Activated naive CD4-positive, alpha-beta T cell treated with anti-CD3 and anti-CD28 coated beads, Interleukin-2, amount 50 U/mL, for 24 hours (primary cell): ENCODE measurements around the gene SKAP2.

ENCODE experiments used
- H3K27ac Mint-ChIP-seq: one replicate; pipeline ENCODE4 v1.8.0; 2021; ENCODE audit warnings: mild to moderate bottlenecking, mixed read lengths
- H3K27me3 Mint-ChIP-seq: one replicate; pipeline ENCODE4 v1.8.0; 2021; ENCODE audit warnings: mixed read lengths
- H3K36me3 Mint-ChIP-seq: one replicate; pipeline ENCODE4 v1.8.0; 2021; ENCODE audit warnings: mixed read lengths
- H3K4me1 Mint-ChIP-seq: one replicate; pipeline ENCODE4 v1.8.0; 2021; ENCODE audit warnings: mixed read lengths
- H3K4me3 Mint-ChIP-seq: one replicate; pipeline ENCODE4 v1.8.0; 2021; ENCODE audit warnings: mild to moderate bottlenecking, mixed read lengths
- H3K9me3 Mint-ChIP-seq: one replicate; pipeline ENCODE4 v1.8.0; 2021; ENCODE audit warnings: mixed read lengths

The SKAP2 gene, protein sequence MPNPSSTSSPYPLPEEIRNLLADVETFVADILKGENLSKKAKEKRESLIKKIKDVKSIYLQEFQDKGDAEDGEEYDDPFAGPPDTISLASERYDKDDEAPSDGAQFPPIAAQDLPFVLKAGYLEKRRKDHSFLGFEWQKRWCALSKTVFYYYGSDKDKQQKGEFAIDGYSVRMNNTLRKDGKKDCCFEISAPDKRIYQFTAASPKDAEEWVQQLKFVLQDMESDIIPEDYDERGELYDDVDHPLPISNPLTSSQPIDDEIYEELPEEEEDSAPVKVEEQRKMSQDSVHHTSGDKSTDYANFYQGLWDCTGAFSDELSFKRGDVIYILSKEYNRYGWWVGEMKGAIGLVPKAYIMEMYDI

DNA sequence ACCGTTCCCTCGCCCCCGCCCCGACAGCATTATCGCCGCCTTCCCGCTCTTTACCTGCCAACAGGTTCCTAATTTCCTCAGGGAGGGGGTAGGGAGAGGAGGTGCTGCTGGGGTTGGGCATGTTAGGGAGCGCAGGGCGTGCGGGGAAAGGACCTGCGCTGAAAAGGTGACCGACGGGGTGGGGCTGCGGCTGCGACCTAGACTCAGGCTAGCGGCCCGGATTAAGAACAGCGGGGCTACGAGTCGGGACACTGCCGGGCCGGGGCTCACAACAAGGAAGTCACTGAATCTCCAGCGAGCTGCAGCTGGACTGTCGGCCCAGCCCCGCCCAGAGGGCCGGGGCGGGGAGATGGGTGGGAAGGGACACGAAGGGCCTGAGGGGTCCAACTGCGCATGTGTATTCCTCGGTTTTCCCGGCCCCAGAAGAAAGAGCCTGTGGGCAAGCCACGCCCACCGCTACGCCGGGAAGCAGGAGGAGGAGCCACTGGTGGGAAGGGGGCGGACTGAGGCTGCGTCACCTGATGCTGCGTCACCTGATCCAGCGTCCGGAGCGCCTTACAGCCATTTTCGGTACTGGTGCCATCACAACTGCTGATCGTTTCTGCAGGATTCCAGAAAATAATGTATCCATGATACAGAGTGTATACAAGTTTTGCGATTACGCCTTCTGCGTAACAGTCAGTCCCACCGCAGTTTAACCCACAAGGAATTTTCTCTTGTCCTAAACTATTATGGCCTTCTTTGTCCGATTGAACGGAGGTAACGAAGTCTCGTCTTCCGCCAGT lies at the start of gene SKAP2:
Gene SKAP2, minus strand, starts transcription at position 282 of the 785 bp plus-strand sequence. Its CDS starts 161 bp downstream, at position 121.
- peaks cover 3% of the 10 kb centered on the region for H3K36me3 Mint-ChIP-seq
- peaks cover 44% of the 10 kb centered on the region for H3K27me3 Mint-ChIP-seq
- peak within 1 kb of the TSS; percentile 91 for H3K4me3 Mint-ChIP-seq
- peaks cover 22% of the 10 kb centered on the region for H3K4me1 Mint-ChIP-seq
- H3K27ac Mint-ChIP-seq, result peak within 1 kb of the TSS; percentile 69
- peaks cover 5% of the 10 kb centered on the region for H3K9me3 Mint-ChIP-seq

DNA sequence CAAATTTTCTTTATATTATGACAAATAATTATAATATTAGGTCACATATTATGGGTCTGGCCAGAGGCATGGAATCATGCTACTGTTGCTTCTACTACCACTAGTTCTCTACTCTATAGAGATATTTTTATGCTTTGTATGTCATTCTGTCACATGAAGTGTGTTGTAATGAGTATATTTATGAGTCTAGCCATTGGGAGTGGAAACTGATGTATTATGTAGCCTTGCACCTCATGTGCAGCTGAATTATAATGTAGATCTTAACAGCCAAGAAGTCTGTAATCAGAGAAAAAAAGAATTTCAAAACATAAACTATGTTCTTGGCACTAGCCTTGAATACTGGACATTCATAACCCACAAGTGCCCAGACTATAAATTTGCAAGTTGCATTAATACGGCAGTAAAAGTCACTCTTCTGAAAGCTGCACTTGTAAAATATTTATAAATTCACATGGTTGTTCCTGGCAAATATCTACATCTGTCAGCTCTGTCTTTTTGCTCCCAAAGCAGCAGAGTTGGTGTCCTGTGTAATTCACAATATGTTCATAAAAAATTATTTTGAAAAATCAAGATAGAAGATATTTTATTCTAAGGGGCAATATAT lies 48.6 kb upstream of the SKAP2 start:
- Mint-ChIP-seq H3K4me3 (no peak overlapping the region), H3K4me1 (no peaks in the 10 kb centered on the region), H3K9me3 (no peaks in the 10 kb centered on the region), H3K27me3 (peaks cover 12% of the 10 kb centered on the region), H3K36me3 (no peaks in the 10 kb centered on the region), H3K27ac (no peak overlapping the region)

DNA sequence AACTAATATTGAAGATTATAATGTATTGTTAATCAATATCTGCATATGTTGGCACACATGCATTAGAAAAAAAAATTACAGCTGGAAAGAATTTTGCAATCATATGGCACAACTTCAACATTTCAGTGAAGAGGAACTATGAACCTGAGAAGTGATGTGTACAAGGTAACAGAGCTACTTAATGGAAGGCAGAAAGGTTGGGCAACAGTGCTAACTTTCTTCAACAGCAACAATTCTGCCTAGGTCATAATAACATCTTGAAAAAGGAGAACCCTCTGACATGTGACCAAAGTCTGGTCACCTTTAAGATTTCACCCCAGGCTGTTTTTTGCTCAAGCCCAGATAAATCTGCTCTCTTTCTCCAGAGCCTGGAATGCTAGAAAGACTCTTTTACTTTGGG lies 47.9 kb upstream of the SKAP2 start:
- no peaks in the 10 kb centered on the region for H3K36me3 Mint-ChIP-seq
- H3K4me3 Mint-ChIP-seq, result no peak overlapping the region
- peaks cover 10% of the 10 kb centered on the region for H3K27me3 Mint-ChIP-seq
- H3K4me1 Mint-ChIP-seq, result no peaks in the 10 kb centered on the region
- no peak overlapping the region for H3K27ac Mint-ChIP-seq
- no peaks in the 10 kb centered on the region for H3K9me3 Mint-ChIP-seq

DNA sequence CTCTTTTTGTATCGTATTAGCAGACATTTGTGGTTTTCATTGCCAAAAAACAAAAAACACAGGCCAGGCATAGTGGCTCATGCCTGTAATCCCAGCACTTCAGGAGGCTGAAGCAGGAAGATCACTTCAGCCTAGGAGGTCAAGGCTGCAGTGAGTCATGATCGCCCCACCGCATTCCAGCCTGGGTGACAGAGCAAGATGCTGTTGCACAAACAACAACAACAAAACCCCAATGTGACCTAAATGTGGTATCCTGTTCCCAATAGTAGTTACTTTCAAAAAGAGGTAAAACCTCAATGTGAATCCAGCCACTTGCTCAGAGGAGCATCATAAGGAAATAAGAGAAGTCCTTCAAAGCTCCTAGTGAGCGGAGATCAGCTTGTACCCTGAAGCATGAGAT lies 45.8 kb upstream of the SKAP2 start:
- H3K4me3 Mint-ChIP-seq, result no peak overlapping the region
- no peaks in the 10 kb centered on the region for H3K9me3 Mint-ChIP-seq
- no peak overlapping the region for H3K27ac Mint-ChIP-seq

DNA sequence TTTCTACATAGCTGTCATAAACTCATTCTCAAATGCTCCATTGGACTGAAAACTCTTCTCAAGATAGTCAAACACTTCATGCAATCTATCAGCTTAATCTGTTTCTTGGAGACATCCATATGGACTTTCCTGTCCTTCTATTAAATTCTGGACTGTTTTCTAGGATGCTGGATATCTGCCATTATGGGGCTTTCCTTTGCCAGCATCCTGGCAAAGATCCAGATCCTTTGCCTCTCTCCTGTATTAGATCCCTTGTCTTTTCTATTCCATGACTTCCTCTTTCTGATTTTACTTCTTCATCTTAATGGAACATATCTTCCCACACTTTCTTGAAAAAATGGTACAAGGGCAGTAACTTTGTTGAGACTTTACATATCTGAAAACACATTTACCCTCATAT lies 35.9 kb upstream of the SKAP2 start:
- H3K27ac Mint-ChIP-seq, result no peak overlapping the region
- H3K4me3 Mint-ChIP-seq, result no peak overlapping the region
- H3K36me3 Mint-ChIP-seq, result no peaks in the 10 kb centered on the region
- peaks cover 11% of the 10 kb centered on the region for H3K27me3 Mint-ChIP-seq
- H3K9me3 Mint-ChIP-seq, result no peaks in the 10 kb centered on the region
- H3K4me1 Mint-ChIP-seq, result no peaks in the 10 kb centered on the region

More for the DNA sequence above, 45.8 kb upstream of the SKAP2 start:
- no peaks in the 10 kb centered on the region for H3K36me3 Mint-ChIP-seq
- H3K27me3 Mint-ChIP-seq, result peaks cover 6% of the 10 kb centered on the region
- H3K4me1 Mint-ChIP-seq, result no peaks in the 10 kb centered on the region

DNA sequence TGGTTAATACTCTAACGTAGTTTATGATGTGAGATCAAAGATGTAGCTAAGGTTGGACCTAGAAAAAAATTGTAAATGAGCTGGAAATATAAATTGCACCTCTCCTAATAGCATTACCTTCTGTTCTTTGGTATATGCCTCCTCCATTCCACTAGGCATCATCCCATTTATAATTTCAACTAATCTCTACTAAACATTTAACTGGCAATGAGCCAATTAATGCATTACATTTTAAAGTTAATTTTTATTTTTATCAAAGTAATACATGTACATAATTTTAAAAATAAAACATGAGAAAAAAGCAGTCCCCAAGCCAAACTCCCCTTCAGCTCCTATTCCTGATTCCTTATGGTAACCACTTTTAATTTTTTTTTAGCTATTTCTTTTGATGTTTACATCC lies 35.1 kb upstream of the SKAP2 start:
- no peak overlapping the region for H3K27ac Mint-ChIP-seq
- no peak overlapping the region for H3K4me3 Mint-ChIP-seq
- no peaks in the 10 kb centered on the region for H3K4me1 Mint-ChIP-seq
- H3K36me3 Mint-ChIP-seq, result no peaks in the 10 kb centered on the region
- no peaks in the 10 kb centered on the region for H3K9me3 Mint-ChIP-seq
- H3K27me3 Mint-ChIP-seq, result peaks cover 13% of the 10 kb centered on the region

DNA sequence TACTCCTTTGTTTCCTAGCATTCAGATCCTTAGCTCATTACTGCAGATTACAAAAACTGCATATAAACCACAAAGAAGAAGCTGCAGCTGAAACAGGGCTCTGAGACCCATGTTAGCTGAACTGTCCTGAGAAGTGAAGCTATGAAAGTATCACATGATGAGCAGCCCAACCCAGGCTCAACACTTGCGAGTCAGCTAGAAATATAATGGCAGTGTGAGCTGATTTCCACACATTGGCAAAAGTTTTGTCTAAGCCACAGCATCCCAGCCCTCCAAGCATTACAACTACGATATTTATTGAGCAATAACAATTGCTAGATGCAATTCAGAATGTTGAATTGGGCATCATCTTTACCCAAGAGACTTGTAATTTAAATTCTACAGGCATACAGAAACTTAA lies 34.5 kb upstream of the SKAP2 start:
- H3K4me1 Mint-ChIP-seq, result no peaks in the 10 kb centered on the region
- no peak overlapping the region for H3K4me3 Mint-ChIP-seq
- peaks cover 13% of the 10 kb centered on the region for H3K27me3 Mint-ChIP-seq
- H3K36me3 Mint-ChIP-seq, result no peaks in the 10 kb centered on the region
- no peak overlapping the region for H3K27ac Mint-ChIP-seq
- H3K9me3 Mint-ChIP-seq, result no peaks in the 10 kb centered on the region

DNA sequence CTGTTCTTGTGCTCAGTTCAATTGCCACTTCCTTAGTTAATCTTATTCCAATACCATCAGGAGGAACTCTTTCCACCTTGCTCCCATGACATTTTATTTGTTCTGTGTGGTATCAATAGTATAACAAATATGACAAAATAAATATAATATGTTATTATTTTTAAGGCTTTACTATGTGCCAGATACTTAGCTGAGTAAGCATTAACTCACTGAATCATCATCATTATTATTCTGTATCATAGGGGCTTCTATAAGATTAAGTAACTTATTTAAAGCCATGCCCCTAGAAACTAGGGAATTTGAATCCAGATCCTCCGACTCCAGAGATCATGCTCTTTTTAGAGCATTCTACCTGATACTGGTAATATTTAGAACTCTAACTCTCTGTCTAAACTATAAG lies 33.5 kb upstream of the SKAP2 start:
- peaks cover 16% of the 10 kb centered on the region for H3K27me3 Mint-ChIP-seq

DNA sequence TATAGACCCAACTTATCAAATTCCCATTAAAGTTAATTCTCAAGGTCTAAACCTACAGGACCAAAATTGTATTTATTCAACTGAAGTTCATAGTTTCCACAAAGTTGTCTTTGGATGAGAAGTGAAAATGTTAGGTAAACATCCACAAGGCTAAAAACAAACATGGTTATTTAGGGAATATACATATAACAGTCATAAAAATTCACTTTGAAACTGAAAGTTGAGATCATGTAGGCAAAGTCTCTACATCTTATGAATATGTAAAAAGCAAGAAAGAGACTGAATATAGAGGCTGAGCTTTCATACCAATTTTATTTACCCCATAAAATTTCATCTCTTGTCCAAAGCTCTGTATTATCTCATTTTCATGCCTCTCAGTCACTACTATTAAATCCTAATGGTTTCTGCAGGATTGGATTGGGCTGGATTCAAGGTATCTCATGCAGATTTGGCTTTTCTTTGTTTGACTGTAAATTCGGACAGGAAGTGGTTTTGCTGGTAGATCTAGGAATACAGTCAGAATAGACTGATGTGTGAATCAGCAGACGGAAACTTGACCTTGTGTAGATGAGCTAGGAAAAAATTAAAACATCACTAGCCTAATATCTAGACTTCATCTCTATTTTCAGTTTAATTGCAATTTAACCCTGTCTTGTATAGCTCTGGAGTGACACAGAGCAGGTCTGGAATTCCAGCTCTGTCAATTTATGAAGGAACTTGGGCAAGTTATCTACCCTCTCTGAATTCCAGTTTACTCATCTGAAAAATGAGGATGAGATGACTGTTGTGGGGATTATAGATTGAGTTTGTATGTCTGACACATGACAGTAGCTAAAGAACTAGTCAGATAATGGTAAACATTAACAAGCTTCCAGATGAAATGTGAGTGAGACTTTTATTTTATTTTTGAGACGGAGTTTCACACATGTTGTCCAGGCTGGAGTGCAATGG lies 27.3 kb upstream of the SKAP2 start:
- Mint-ChIP-seq H3K36me3 (no peaks in the 10 kb centered on the region), H3K9me3 (no peaks in the 10 kb centered on the region), H3K4me1 (no peaks in the 10 kb centered on the region), H3K27me3 (peaks cover 13% of the 10 kb centered on the region), H3K27ac (no peak overlapping the region), H3K4me3 (no peak overlapping the region)

More for the DNA sequence above, 33.5 kb upstream of the SKAP2 start:
- Mint-ChIP-seq H3K36me3 (no peaks in the 10 kb centered on the region), H3K4me1 (no peaks in the 10 kb centered on the region), H3K4me3 (no peak overlapping the region), H3K9me3 (no peaks in the 10 kb centered on the region), H3K27ac (no peak overlapping the region)

DNA sequence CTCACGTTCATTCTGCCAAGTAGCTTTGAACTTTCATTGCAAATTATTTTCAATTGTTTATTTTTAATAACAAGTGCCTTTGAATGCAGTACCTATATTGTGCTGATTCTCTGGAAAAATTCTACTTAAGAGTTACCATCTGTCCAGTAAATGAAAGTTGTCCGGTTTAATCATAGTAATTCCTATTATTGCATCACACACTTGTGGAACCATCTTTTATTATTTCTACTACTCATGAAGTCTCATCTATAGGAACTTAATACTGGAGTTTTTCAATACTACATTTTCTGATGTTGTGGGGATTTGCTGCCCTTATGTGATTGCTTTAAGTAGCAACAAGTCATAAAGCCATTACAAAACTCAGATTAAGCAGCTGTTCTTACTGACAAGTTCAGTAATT lies 16.5 kb upstream of the SKAP2 start:
- Mint-ChIP-seq H3K27me3 (peaks cover 14% of the 10 kb centered on the region), H3K4me3 (no peak overlapping the region), H3K27ac (no peak overlapping the region), H3K36me3 (no peaks in the 10 kb centered on the region), H3K9me3 (peaks cover 10% of the 10 kb centered on the region), H3K4me1 (no peaks in the 10 kb centered on the region)

DNA sequence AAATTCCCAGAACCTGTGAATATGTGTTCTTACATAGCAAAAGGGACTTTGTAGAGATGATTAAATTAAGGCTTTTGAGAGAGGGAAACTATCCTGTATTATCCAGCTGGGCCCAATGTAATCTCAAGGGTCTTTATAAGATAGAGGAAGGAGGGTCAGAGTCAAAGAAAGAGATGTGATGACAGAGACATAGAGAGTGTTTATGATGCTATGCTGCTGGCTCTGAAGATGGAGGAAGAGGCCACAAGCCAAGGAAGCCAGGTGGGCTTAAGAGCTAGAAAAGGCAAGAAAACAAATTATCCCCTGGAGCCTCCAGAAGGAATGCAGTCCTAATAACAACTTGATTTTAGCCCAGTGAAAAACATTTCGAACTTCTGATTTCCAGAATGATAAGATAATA lies 15.3 kb upstream of the SKAP2 start:
- no peak overlapping the region for H3K27ac Mint-ChIP-seq

DNA sequence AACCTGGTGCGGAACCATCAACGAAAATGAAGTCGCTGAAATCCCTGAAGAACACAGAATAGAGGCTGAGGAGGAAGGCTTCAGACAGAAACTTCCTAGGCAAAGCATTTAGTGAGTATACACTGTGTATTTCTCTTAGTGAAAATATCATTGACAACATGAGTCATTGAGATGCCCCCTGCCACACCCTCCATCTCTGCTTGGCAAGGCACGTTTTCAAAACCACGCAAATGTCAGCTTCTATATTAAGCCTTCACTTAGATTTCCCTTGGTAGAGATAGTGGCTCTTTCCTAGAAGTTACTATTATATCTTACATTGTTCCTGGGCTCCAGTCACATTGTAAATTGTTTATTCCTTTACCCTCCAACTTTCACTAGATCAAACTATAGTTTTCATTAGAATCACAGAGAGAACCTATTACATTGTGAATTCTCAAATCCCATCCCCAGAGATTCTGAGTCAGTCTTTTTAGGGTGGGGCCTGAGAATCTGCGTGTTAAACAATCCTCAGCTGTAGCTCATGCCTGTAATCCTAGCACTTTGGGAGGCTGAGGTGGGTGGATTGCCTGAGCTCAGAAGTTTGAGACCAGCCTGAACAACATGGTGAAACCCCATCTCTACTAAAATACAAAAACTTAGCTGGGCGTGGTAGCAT lies 4.6 kb upstream of the SKAP2 start:
- Mint-ChIP-seq H3K27me3 (peaks cover 44% of the 10 kb centered on the region), H3K27ac (no peak overlapping the region), H3K9me3 (peaks cover 5% of the 10 kb centered on the region), H3K4me3 (no peak overlapping the region), H3K4me1 (peaks cover 15% of the 10 kb centered on the region), H3K36me3 (peaks cover 3% of the 10 kb centered on the region)

More for the DNA sequence above, 15.3 kb upstream of the SKAP2 start:
- Mint-ChIP-seq H3K36me3 (no peaks in the 10 kb centered on the region), H3K27me3 (peaks cover 11% of the 10 kb centered on the region), H3K4me3 (no peak overlapping the region), H3K4me1 (no peaks in the 10 kb centered on the region), H3K9me3 (no peaks in the 10 kb centered on the region)

DNA sequence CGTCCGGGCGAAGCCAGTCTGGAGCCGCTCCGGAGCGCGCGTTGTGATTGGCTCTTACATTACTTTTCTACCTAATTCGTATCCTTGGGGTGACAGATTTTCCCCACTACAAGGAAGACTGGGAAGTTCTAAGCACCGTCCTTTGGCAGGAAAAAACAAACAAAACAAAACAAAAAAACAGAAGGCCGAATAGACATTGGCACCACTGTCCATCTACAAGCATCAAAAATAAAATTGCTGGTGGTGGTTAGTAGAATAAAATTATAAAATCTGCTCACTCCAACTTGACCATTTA lies 651 bp upstream of the SKAP2 start:
- no peak overlapping the region for H3K27ac Mint-ChIP-seq
- H3K4me3 Mint-ChIP-seq, result peak overlapping the region; percentile 91
- H3K36me3 Mint-ChIP-seq, result peaks cover 3% of the 10 kb centered on the region
- H3K27me3 Mint-ChIP-seq, result peaks cover 43% of the 10 kb centered on the region
- peaks cover 5% of the 10 kb centered on the region for H3K9me3 Mint-ChIP-seq
- peaks cover 22% of the 10 kb centered on the region for H3K4me1 Mint-ChIP-seq

DNA sequence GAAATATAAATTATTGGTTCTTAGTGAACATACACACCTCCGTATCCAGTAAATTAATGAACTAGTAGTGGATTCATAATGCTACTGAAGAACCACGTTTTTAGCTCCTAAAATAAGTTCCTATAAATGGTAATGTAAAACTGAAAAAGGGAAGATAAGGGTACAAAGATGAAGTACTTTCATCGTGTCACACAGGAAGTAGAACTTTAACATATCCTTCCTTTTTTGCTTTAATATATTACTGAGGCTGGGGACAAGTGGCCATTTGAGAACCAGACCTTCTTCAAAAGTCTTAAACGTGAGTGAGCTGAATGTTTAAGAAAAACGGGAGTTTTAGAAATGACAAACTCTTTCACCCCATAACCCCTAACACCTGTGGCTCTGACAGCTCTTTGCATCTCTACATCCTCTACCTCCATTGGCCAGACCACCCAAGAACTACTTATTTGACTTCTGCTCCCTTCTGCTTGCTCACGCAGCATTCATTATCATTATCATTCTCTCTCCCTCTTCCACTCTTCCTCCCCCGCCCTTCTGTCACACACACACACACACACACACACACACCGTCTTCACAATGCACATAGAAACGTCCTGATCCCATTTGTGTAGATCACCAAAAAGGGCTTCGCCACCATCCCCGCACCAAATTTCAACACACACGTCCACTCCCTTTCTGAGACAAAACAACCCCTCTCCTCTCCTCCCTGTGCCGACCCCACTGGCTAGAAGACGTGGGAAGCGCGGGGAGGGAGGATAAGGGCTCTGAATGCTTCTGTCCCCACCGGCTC lies 677 bp downstream of the SKAP2 start:
- Mint-ChIP-seq H3K36me3 (peaks cover 3% of the 10 kb centered on the region), H3K4me1 (peaks cover 22% of the 10 kb centered on the region), H3K4me3 (peak overlapping the region; percentile 91), H3K27me3 (peaks cover 47% of the 10 kb centered on the region), H3K27ac (peak overlapping the region; percentile 69), H3K9me3 (peaks cover 5% of the 10 kb centered on the region)
